ENCODE measurements around the gene CALCOCO1. TPM values are rescaled to one million over a fixed set of nuclear protein-coding genes. Genes with fewer than 3 reads are reported as not detected.

Gene CALCOCO1
- total RNA-seq, 1 donor from 2014 or later: 212 TPM

GRCh38 chr12:53746592-53747092, 19.4 kb upstream of the CALCOCO1 start:
- DNase-seq (peak; percentile 94), ATAC-seq (peak; percentile 88 to 93)
- H3K27me3 ChIP-seq (ENCODE audit: low read depth): peaks cover 81% of the 10 kb centered on the region
- H3K27ac ChIP-seq: no peak overlapping the region
- H3K9me3 ChIP-seq: no peaks in the 10 kb centered on the region
- TF ChIP-seq CTCF (IDR thresholded peaks at IDR 0.05): peak; percentile 100
- no peak overlapping the region for H3K4me3 ChIP-seq
- no peaks in the 10 kb centered on the region for H3K36me3 ChIP-seq
- H3K4me1 ChIP-seq: peaks cover 24% of the 10 kb centered on the region
- intact Hi-C loops (cut with DNase I): loop anchor here (5.0 kb wide), 1 partner anchor 44 kb away; no protein-coding TSS in a partner anchor

GRCh38 chr12:53744751-53745150, 17.5 kb upstream of the CALCOCO1 start:
- Histone ChIP-seq H3K9me3 (no peaks in the 10 kb centered on the region), H3K4me1 (peaks cover 12% of the 10 kb centered on the region), H3K4me3 (no peak overlapping the region), H3K36me3 (no peaks in the 10 kb centered on the region), H3K27ac (no peak overlapping the region), H3K27me3 (ENCODE audit: low read depth) (peaks cover 80% of the 10 kb centered on the region)
- ATAC-seq: no peak
- no peak for DNase-seq
- intact Hi-C loops (cut with DNase I): loop anchor here (5.0 kb wide), 1 partner anchor 42 kb away; no protein-coding TSS in a partner anchor
- no peak for TF ChIP-seq CTCF (IDR thresholded peaks at IDR 0.05)

- H3K4me1 ChIP-seq: peaks cover 19% of the 10 kb centered on the region
- peaks cover 81% of the 10 kb centered on the region for H3K27me3 ChIP-seq (ENCODE audit: low read depth)
- intact Hi-C loops (cut with DNase I): no loop called here
- no peak overlapping the region for H3K27ac ChIP-seq
- no peak overlapping the region for H3K4me3 ChIP-seq
- TF ChIP-seq CTCF (IDR thresholded peaks at IDR 0.05): no peak
- H3K9me3 ChIP-seq: no peaks in the 10 kb centered on the region
- ATAC-seq (no peak), DNase-seq (no peak)
- no peaks in the 10 kb centered on the region for H3K36me3 ChIP-seq
Measured at GRCh38 chr12:53744130-53744441, 16.8 kb upstream of the CALCOCO1 start.

- H3K4me3 ChIP-seq: peak overlapping the region; percentile 19
- no peaks in the 10 kb centered on the region for H3K36me3 ChIP-seq
- ATAC-seq (peak; percentile 63 to 73), DNase-seq (no peak)
- intact Hi-C loops (cut with DNase I): no loop called here
- no peaks in the 10 kb centered on the region for H3K9me3 ChIP-seq
- H3K27me3 ChIP-seq (ENCODE audit: low read depth): peaks cover 81% of the 10 kb centered on the region
- H3K27ac ChIP-seq: no peak overlapping the region
- peak; percentile 95 for TF ChIP-seq CTCF (IDR thresholded peaks at IDR 0.05)
- H3K4me1 ChIP-seq: peaks cover 23% of the 10 kb centered on the region
Measured at GRCh38 chr12:53743266-53744129, 16.2 kb upstream of the CALCOCO1 start.

- Histone ChIP-seq H3K27me3 (ENCODE audit: low read depth) (peaks cover 78% of the 10 kb centered on the region), H3K4me3 (no peak overlapping the region), H3K4me1 (peaks cover 22% of the 10 kb centered on the region), H3K27ac (no peak overlapping the region), H3K36me3 (no peaks in the 10 kb centered on the region), H3K9me3 (no peaks in the 10 kb centered on the region)
- ATAC-seq (no peak), DNase-seq (no peak)
- no peak for TF ChIP-seq CTCF (IDR thresholded peaks at IDR 0.05)
- intact Hi-C loops (cut with DNase I): no loop called here
Measured at GRCh38 chr12:53740130-53740491, 12.9 kb upstream of the CALCOCO1 start.
